Nephron progenitor cell (in vitro differentiated cells): Measurements from ENCODE around the gene SHROOM4.

Source experiments
- DNase-seq: peaks from one replicate; pipeline ENCODE4 v3.0.0; 2021
- H3K27ac Mint-ChIP-seq: 2 replicates; pipeline ENCODE4 v1.8.0; 2021; ENCODE audit warnings: mild to moderate bottlenecking, moderate library complexity, mixed read lengths
- H3K27me3 Mint-ChIP-seq: 2 replicates; pipeline ENCODE4 v1.8.0; 2021; ENCODE audit warnings: mild to moderate bottlenecking, low read depth, mixed read lengths; ENCODE audit not compliant: poor library complexity
- H3K36me3 Mint-ChIP-seq: 2 replicates; pipeline ENCODE4 v1.8.0; 2021; ENCODE audit warnings: low read depth, mixed read lengths
- H3K4me1 Mint-ChIP-seq: 2 replicates; pipeline ENCODE4 v1.8.0; 2021; ENCODE audit warnings: mixed read lengths
- H3K4me3 Mint-ChIP-seq: 2 replicates; pipeline ENCODE4 v1.8.0; 2021; ENCODE audit warnings: mild to moderate bottlenecking, moderate library complexity, mixed read lengths
- H3K9me3 Mint-ChIP-seq: 2 replicates; pipeline ENCODE4 v1.8.0; 2021; ENCODE audit warnings: mild to moderate bottlenecking, moderate library complexity, mixed read lengths
- TF ChIP-seq, protein P1 (sequence below): fragments of 200-600 bp; sonication (generic); IDR thresholded peaks from 2 replicates; pipeline ENCODE4 v1.5.0; 2021; ENCODE audit warnings: antibody characterized with exemption

Gene SHROOM4

DNA sequence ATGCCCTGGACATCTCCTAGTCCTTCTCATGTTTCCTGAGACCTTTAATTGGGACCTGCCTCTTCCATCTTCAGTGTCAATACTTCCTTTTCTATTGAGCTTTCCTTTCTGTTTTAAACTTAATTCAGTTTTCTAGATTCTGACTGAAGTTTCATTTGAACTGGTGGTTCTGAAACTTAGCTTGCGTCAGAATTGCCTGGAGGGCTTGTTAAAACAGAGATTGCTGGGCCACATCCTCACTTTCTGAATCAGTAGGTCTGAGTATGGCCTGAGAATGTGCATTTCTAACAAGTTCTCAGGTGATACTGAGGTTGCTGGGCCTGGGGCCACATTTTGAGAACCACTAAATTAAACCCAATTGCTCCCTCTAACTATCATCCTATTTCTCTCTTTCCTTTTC lies 191.2 kb downstream of the SHROOM4 start:
- TF ChIP-seq, protein P1, sequence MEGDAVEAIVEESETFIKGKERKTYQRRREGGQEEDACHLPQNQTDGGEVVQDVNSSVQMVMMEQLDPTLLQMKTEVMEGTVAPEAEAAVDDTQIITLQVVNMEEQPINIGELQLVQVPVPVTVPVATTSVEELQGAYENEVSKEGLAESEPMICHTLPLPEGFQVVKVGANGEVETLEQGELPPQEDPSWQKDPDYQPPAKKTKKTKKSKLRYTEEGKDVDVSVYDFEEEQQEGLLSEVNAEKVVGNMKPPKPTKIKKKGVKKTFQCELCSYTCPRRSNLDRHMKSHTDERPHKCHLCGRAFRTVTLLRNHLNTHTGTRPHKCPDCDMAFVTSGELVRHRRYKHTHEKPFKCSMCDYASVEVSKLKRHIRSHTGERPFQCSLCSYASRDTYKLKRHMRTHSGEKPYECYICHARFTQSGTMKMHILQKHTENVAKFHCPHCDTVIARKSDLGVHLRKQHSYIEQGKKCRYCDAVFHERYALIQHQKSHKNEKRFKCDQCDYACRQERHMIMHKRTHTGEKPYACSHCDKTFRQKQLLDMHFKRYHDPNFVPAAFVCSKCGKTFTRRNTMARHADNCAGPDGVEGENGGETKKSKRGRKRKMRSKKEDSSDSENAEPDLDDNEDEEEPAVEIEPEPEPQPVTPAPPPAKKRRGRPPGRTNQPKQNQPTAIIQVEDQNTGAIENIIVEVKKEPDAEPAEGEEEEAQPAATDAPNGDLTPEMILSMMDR, result no peak
- H3K4me1 Mint-ChIP-seq, result no peaks in the 10 kb centered on the region
- peaks cover 12% of the 10 kb centered on the region for H3K9me3 Mint-ChIP-seq
- no peak for DNase-seq
- no peaks in the 10 kb centered on the region for H3K27me3 Mint-ChIP-seq
- H3K4me3 Mint-ChIP-seq, result no peak overlapping the region
- H3K27ac Mint-ChIP-seq, result no peak overlapping the region
- no peaks in the 10 kb centered on the region for H3K36me3 Mint-ChIP-seq

DNA sequence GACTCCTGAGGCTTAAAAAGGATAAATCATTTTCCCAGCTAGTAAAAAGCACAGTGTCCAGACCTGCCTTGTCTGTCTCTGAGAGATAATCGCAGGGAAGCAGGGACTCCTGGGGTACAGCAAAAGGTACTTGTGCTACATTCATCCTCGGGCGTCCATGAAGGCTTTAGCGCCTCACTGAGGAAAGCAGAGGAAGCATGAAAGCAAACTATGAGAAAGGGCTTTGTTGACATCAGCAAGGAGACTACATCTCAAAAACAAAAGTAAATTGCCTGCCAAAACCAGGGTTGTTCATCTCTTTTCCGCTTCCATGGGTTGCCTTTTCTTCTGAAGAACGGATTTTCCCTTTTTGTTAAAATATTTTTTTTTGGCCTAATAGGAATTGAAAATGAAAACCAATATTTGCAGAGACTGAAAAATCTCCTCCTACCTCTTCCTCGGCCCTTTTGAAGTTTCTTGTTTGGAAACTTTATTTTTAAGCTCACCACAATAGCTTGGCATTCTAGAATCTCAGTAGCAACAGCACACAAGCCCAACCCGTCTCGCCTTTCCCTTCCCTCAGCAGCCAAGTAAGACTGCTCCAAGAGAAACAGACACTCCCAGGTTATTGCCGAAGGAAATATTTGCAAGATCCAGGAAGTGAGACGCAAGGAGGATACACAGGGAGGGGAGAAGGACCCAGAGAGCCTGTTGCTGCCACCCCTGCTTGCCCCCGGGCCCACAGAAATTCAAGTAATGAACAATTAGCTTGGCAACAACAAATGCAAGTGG lies 195.0 kb downstream of the SHROOM4 start:
- no peak for DNase-seq
- H3K4me3 Mint-ChIP-seq, result no peak overlapping the region

DNA sequence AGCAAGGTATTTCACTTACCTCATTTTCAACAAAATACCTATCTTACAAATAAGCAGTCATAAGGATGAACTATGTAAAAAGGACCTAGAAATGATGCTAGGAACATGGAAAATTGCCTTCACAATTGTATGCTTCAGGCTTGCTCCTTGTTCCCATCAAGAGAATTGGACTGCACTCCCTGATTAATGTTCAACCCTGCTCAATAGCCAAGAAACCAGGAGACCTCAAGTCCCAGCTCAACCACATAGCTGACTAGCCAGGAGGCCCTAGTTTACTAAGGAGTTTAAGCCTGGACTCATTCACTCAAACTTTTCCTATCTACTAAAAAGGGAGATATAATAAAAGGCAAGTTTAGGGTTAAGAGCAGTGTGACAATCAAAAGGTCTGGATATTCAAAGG lies 196.8 kb downstream of the SHROOM4 start:
- no peak for DNase-seq
- peaks cover 21% of the 10 kb centered on the region for H3K9me3 Mint-ChIP-seq
- no peak overlapping the region for H3K4me3 Mint-ChIP-seq
- TF ChIP-seq, protein P1, result no peak
- H3K27me3 Mint-ChIP-seq, result no peaks in the 10 kb centered on the region
- no peaks in the 10 kb centered on the region for H3K4me1 Mint-ChIP-seq
- no peak overlapping the region for H3K27ac Mint-ChIP-seq
- no peaks in the 10 kb centered on the region for H3K36me3 Mint-ChIP-seq

More for the DNA sequence above, 195.0 kb downstream of the SHROOM4 start:
- Mint-ChIP-seq H3K27ac (no peak overlapping the region), H3K36me3 (no peaks in the 10 kb centered on the region), H3K4me1 (no peaks in the 10 kb centered on the region), H3K27me3 (no peaks in the 10 kb centered on the region), H3K9me3 (peaks cover 18% of the 10 kb centered on the region)
- TF ChIP-seq, protein P1, result no peak

DNA sequence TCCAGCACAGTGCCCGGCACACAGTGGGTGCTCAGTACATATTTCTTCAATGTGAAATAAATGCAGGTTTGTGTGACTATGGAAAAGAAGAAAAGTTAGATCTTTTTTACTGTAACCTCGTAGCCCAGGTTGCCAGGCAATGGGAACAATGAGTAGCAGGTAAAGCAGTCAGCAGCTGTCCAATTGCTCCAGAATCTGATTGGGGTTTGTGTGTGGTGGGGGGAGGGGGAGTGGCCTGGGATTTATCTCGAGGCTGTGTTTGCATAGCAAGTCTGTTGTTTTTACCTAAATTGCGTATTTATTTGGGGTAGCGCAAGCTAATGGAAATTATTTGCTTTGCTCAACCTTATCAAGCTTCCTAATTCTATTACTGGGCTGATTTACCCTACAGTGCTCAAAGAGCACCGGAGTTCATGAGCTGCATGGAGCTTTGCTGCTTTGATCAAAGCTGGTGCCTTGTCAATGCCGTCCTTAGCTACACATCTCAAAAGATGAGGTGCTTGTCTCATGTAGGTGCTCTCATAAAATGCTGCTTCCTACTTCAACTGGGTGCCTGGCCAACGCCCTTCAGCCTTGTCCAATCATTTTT lies 198.3 kb downstream of the SHROOM4 start:
- H3K27me3 Mint-ChIP-seq, result no peaks in the 10 kb centered on the region
- DNase-seq, result no peak
- H3K27ac Mint-ChIP-seq, result no peak overlapping the region
- TF ChIP-seq, protein P1, result no peak
- H3K9me3 Mint-ChIP-seq, result peaks cover 18% of the 10 kb centered on the region
- no peaks in the 10 kb centered on the region for H3K36me3 Mint-ChIP-seq
- no peaks in the 10 kb centered on the region for H3K4me1 Mint-ChIP-seq
- no peak overlapping the region for H3K4me3 Mint-ChIP-seq

DNA sequence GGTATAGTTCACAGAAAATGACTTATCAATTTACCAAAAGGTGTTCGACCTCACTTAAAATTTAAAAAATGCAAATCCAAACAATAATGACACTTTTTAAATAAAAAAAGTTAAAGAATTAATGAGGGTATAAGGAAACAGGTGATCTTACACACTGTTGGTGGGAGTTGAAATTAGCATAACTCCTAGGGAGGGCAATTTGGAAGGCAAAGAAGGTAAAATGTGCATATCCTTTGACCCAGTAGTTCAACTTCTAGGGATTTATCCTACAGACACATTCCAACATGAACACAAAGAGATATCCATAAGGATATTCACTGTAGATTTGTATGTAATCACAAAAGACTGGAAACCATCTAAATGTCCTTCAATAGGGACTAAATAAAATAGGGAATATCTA lies 199.5 kb downstream of the SHROOM4 start:
- no peak overlapping the region for H3K4me3 Mint-ChIP-seq
- no peaks in the 10 kb centered on the region for H3K36me3 Mint-ChIP-seq
- no peaks in the 10 kb centered on the region for H3K27me3 Mint-ChIP-seq
- TF ChIP-seq, protein P1, result no peak
- no peak overlapping the region for H3K27ac Mint-ChIP-seq
- H3K4me1 Mint-ChIP-seq, result no peaks in the 10 kb centered on the region
- no peak for DNase-seq
- H3K9me3 Mint-ChIP-seq, result peaks cover 26% of the 10 kb centered on the region

DNA sequence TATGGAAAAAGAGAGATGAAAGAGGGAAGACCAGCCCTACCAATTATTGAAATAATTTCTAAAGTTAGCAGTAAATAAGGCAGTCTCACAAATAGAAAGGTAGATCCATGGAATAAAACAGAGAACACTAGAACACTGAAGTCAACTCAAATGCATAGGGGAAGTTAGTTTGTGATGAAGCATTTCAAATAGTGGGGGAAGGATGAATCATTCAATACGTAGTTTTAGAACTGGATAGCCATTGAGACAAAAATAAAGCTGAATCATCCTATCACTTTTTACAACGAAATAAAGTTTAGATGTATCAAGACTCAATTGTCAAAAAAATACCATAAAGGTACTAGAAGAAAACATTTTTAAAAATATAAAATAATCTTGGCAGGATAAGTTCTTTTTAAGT lies 200.1 kb downstream of the SHROOM4 start:
- H3K27me3 Mint-ChIP-seq, result no peaks in the 10 kb centered on the region
- H3K9me3 Mint-ChIP-seq, result peaks cover 26% of the 10 kb centered on the region
- no peaks in the 10 kb centered on the region for H3K4me1 Mint-ChIP-seq
- no peak overlapping the region for H3K4me3 Mint-ChIP-seq
- no peaks in the 10 kb centered on the region for H3K36me3 Mint-ChIP-seq
- no peak for DNase-seq
- no peak overlapping the region for H3K27ac Mint-ChIP-seq
- TF ChIP-seq, protein P1, result no peak
